ENCODE results near the gene NKIRAS1. TPM values are rescaled to one million over a fixed set of nuclear protein-coding genes. Genes with fewer than 3 reads are reported as not detected.

NKIRAS1 gene
- 13.2 to 15.5 TPM (median 13.6 TPM) in 3 replicates for total RNA-seq
- long read RNA-seq, transcript NKIRAS1-206 (5 exons, 2,014 nt), result major isoform, 26 of 40 reads
- long read RNA-seq, partial matches to known transcripts, result 0 of 40 reads
- long read RNA-seq, other reads (novel, unspliced or antisense), result 13 of 40 reads

- H3K4me1 Mint-ChIP-seq (ENCODE audit: low read depth), result peaks cover 56% of the 10 kb centered on the region
- peak within 1 kb of the TSS; percentile 80 for H3K27ac Mint-ChIP-seq (ENCODE audit: unreplicated experiment)
- H3K9me3 Mint-ChIP-seq (ENCODE audit: low read depth), result no peaks in the 10 kb centered on the region
- peak; percentile 73 for TF ChIP-seq CTCF (IDR thresholded peaks at IDR 0.05)
- no peaks in the 10 kb centered on the region for H3K27me3 Mint-ChIP-seq (ENCODE audit: low read depth)
- peak; percentile 98 for DNase-seq (ENCODE audit: low spot score)
- peak within 1 kb of the TSS; percentile 99 for H3K4me3 Mint-ChIP-seq (ENCODE audit: unreplicated experiment)
- peaks cover 26% of the 10 kb centered on the region for H3K36me3 Mint-ChIP-seq (ENCODE audit: low read depth)
Observed at GRCh38 chr3:23916886-23917678, at the start of gene NKIRAS1, which contains the start of gene RPL15. Gene NKIRAS1 (minus strand): TSS chr3:23916990. CDS start chr3:23910904, 6,086 bp downstream. Gene RPL15 (plus strand): TSS chr3:23917132. CDS start chr3:23917860, 728 bp downstream.

GRCh38 chr3:23966328-23966727 is 49.5 kb upstream of the NKIRAS1 start:
- DNase-seq (ENCODE audit: low spot score), result no peak
- Mint-ChIP-seq H3K27ac (ENCODE audit: unreplicated experiment) (peak overlapping the region; percentile 89), H3K27me3 (ENCODE audit: low read depth) (no peaks in the 10 kb centered on the region), H3K4me1 (ENCODE audit: low read depth) (peaks cover 50% of the 10 kb centered on the region), H3K4me3 (ENCODE audit: unreplicated experiment) (no peak overlapping the region), H3K36me3 (ENCODE audit: low read depth) (peaks cover 18% of the 10 kb centered on the region), H3K9me3 (ENCODE audit: low read depth) (no peaks in the 10 kb centered on the region)
- no peak for TF ChIP-seq CTCF (IDR thresholded peaks at IDR 0.05)

GRCh38 chr3:23964537-23965235 is 47.9 kb upstream of the NKIRAS1 start:
- Mint-ChIP-seq H3K9me3 (ENCODE audit: low read depth) (no peaks in the 10 kb centered on the region), H3K4me3 (ENCODE audit: unreplicated experiment) (no peak overlapping the region), H3K36me3 (ENCODE audit: low read depth) (peaks cover 17% of the 10 kb centered on the region), H3K27ac (ENCODE audit: unreplicated experiment) (peak overlapping the region; percentile 5), H3K27me3 (ENCODE audit: low read depth) (no peaks in the 10 kb centered on the region), H3K4me1 (ENCODE audit: low read depth) (peaks cover 52% of the 10 kb centered on the region)
- no peak for TF ChIP-seq CTCF (IDR thresholded peaks at IDR 0.05)
- no peak for DNase-seq (ENCODE audit: low spot score)

GRCh38 chr3:23961913-23962312 is 45.1 kb upstream of the NKIRAS1 start:
- Mint-ChIP-seq H3K27ac (ENCODE audit: unreplicated experiment) (no peak overlapping the region), H3K4me3 (ENCODE audit: unreplicated experiment) (no peak overlapping the region), H3K4me1 (ENCODE audit: low read depth) (peaks cover 49% of the 10 kb centered on the region), H3K9me3 (ENCODE audit: low read depth) (no peaks in the 10 kb centered on the region), H3K36me3 (ENCODE audit: low read depth) (peaks cover 14% of the 10 kb centered on the region), H3K27me3 (ENCODE audit: low read depth) (no peaks in the 10 kb centered on the region)
- TF ChIP-seq CTCF (IDR thresholded peaks at IDR 0.05), result no peak
- no peak for DNase-seq (ENCODE audit: low spot score)

GRCh38 chr3:23961066-23961465 is 44.3 kb upstream of the NKIRAS1 start:
- H3K36me3 Mint-ChIP-seq (ENCODE audit: low read depth), result peaks cover 14% of the 10 kb centered on the region
- no peaks in the 10 kb centered on the region for H3K27me3 Mint-ChIP-seq (ENCODE audit: low read depth)
- DNase-seq (ENCODE audit: low spot score), result no peak
- H3K9me3 Mint-ChIP-seq (ENCODE audit: low read depth), result no peaks in the 10 kb centered on the region
- H3K27ac Mint-ChIP-seq (ENCODE audit: unreplicated experiment), result peak overlapping the region; percentile 8
- TF ChIP-seq CTCF (IDR thresholded peaks at IDR 0.05), result no peak
- peaks cover 41% of the 10 kb centered on the region for H3K4me1 Mint-ChIP-seq (ENCODE audit: low read depth)
- H3K4me3 Mint-ChIP-seq (ENCODE audit: unreplicated experiment), result no peak overlapping the region

All from chondrocyte (in vitro differentiated cells).